Heart left ventricle (tissue), 13 donors: ENCODE measurements around the gene PRDX6.

Source experiments
- POLR2A ChIP-seq, 2 donors: fragments of 450-650 bp; IDR thresholded peaks; one replicate each; pipeline ENCODE4 v1.6.1; 2017; ENCODE audit warnings: antibody characterized with exemption in 2 of 2, mild to moderate bottlenecking in 2 of 2, moderate library complexity in 2 of 2
- TF ChIP-seq, protein P1 (sequence below), 12 donors: fragments of 200-600 bp; sonication (generic) in 4 of 12; IDR thresholded peaks; one replicate each; pipeline versions ENCODE4 v1.5.0 to v1.8.0; 2018 to 2022; ENCODE audit warnings: antibody characterized with exemption in 12 of 12, mild to moderate bottlenecking in 5 of 12
- donor health status: ischemic (EF 13 %, LVEDD 7.1; RV severe dilation, severe dysfunction).
- donor health status: DM: no; HTN: yes; CAD: no.
- donor health status: DM: no; HTN: no; CAD: no.
- donor health status: ischemic (EF 25% LVEDD 6.9; RV normal size, moderate dysfunction).
- donor health status: ischemic (EF 25% LVEDD 5.7; RV mildly dilated, moderate dysfunction).
- donor health status: ischemic (EF 35%, LVEDD 5.7; RV mildly dilated, moderate dysfunction).
- donor health status: nonischemic (EF 11% LVEDD 7.7; RV severe dilation, severe dysfunction).
- donor health status: DM: yes; HTN: yes; CAD: no.
- donor health status: PGD.
- donor health status: ischemic (EF 29% LVEDD 5.4; RV normal size, mild dysfunction).
- donor health status: nonischemic (EF 23%, LVEDD 6.1; RV moderate dilation, normal function).

- TF ChIP-seq, protein P1, sequence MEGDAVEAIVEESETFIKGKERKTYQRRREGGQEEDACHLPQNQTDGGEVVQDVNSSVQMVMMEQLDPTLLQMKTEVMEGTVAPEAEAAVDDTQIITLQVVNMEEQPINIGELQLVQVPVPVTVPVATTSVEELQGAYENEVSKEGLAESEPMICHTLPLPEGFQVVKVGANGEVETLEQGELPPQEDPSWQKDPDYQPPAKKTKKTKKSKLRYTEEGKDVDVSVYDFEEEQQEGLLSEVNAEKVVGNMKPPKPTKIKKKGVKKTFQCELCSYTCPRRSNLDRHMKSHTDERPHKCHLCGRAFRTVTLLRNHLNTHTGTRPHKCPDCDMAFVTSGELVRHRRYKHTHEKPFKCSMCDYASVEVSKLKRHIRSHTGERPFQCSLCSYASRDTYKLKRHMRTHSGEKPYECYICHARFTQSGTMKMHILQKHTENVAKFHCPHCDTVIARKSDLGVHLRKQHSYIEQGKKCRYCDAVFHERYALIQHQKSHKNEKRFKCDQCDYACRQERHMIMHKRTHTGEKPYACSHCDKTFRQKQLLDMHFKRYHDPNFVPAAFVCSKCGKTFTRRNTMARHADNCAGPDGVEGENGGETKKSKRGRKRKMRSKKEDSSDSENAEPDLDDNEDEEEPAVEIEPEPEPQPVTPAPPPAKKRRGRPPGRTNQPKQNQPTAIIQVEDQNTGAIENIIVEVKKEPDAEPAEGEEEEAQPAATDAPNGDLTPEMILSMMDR (IDR thresholded peaks at IDR 0.05), result no peak
- TF ChIP-seq POLR2A (IDR thresholded peaks at IDR 0.05), result no peak
Measured at GRCh38 chr1:173489929-173490328, 12.8 kb downstream of the PRDX6 start.
